Neural progenitor cell (in vitro differentiated cells): Measurements from ENCODE around the gene CAPZA1. TPM values are rescaled to one million over a fixed set of nuclear protein-coding genes. Genes with fewer than 3 reads are reported as not detected.

ENCODE experiments used
- DNase-seq: peaks from one replicate; pipeline ENCODE4 v3.0.0-alpha.2; 2016; ENCODE audit warnings: low spot score
- H2AFZ ChIP-seq: fragments of 200-600 bp; sonication (generic); replicated peaks from 2 replicates; pipeline ENCODE4 v1.6.1; 2016; ENCODE audit warnings: antibody characterized with exemption
- H3F3A ChIP-seq: fragments of 200-600 bp; sonication (generic); 2 replicates; pipeline ENCODE4 v1.6.1; 2016; ENCODE audit warnings: antibody characterized with exemption, low read depth
- H3K27ac ChIP-seq: fragments of 200-600 bp; sonication (generic); 2 replicates; pipeline ENCODE4 v1.5.1; 2016; ENCODE audit warnings: mild to moderate bottlenecking
- H3K27me3 ChIP-seq: fragments of 200-600 bp; sonication (generic); 2 replicates; pipeline ENCODE4 v1.6.1; 2016; ENCODE audit warnings: mild to moderate bottlenecking, moderate library complexity
- H3K36me3 ChIP-seq: fragments of 200-600 bp; sonication (generic); 2 replicates; pipeline ENCODE4 v1.5.1; 2016
- H3K4me1 ChIP-seq: fragments of 200-600 bp; sonication (generic); 2 replicates; pipeline ENCODE4 v1.6.1; 2016; ENCODE audit warnings: mixed run types
- H3K4me2 ChIP-seq: fragments of 200-600 bp; sonication (generic); 2 replicates; pipeline ENCODE4 v1.6.1; 2016
- H3K4me3 ChIP-seq: fragments of 200-600 bp; sonication (generic); 2 replicates; pipeline ENCODE4 v1.5.1; 2016
- H3K79me2 ChIP-seq: fragments of 200-600 bp; sonication (generic); 2 replicates; pipeline ENCODE4 v1.6.1; 2016; ENCODE audit warnings: low read depth
- H3K9ac ChIP-seq: fragments of 200-600 bp; sonication (generic); 2 replicates; pipeline ENCODE4 v1.6.1; 2016
- H3K9me3 ChIP-seq: fragments of 200-600 bp; sonication (generic); 2 replicates; pipeline ENCODE4 v1.5.1; 2016; ENCODE audit warnings: low read depth
- H4K20me1 ChIP-seq: fragments of 200-600 bp; sonication (generic); 2 replicates; pipeline ENCODE4 v1.6.1; 2016; ENCODE audit warnings: low read depth
- H3K27ac Mint-ChIP-seq: 3 replicates; pipeline ENCODE4 v1.8.0; 2021; ENCODE audit warnings: mixed read lengths
- H3K27me3 Mint-ChIP-seq: 2 replicates; pipeline ENCODE4 v1.8.0; 2022; ENCODE audit warnings: low read depth, mild to moderate bottlenecking, inconsistent platforms, moderate library complexity, mixed read lengths; ENCODE audit not compliant: insufficient read depth
- H3K36me3 Mint-ChIP-seq: 3 replicates; pipeline ENCODE4 v1.8.0; 2021; ENCODE audit warnings: mixed read lengths
- H3K4me1 Mint-ChIP-seq: 3 replicates; pipeline ENCODE4 v1.8.0; 2021; ENCODE audit warnings: mixed read lengths
- H3K4me3 Mint-ChIP-seq: 3 replicates; pipeline ENCODE4 v1.8.0; 2021; ENCODE audit warnings: mild to moderate bottlenecking, moderate library complexity, mixed read lengths
- H3K9me3 Mint-ChIP-seq: 3 replicates; pipeline ENCODE4 v1.8.0; 2020; ENCODE audit warnings: mixed read lengths
- EZH2 ChIP-seq: fragments of 200-600 bp; sonication (generic); IDR thresholded peaks from 2 replicates; pipeline ENCODE4 v1.6.1; 2017; ENCODE audit warnings: antibody characterized with exemption, mild to moderate bottlenecking, moderate library complexity
- EZH2phosphoT487 ChIP-seq: fragments of 200-600 bp; sonication (generic); IDR thresholded peaks from 2 replicates; pipeline ENCODE4 v1.6.1; 2017; ENCODE audit warnings: antibody characterized with exemption
- total RNA-seq: library from RNA; depleted of rRNA; stranded (reverse); fragments of >200 nt; gene quantifications from 2 replicates; pipeline ENCODE4 v1.2.3, GENCODE V29; 2015; ENCODE audit warnings: low replicate concordance
- TF ChIP-seq, protein P1 (sequence below): fragments of 200-600 bp; sonication (generic); IDR thresholded peaks from 2 replicates; pipeline ENCODE4 v1.5.1; 2017; ENCODE audit warnings: antibody characterized with exemption, mild to moderate bottlenecking

Gene CAPZA1
- total RNA-seq, 1 donor from 2014 or later, result 218 TPM

DNA sequence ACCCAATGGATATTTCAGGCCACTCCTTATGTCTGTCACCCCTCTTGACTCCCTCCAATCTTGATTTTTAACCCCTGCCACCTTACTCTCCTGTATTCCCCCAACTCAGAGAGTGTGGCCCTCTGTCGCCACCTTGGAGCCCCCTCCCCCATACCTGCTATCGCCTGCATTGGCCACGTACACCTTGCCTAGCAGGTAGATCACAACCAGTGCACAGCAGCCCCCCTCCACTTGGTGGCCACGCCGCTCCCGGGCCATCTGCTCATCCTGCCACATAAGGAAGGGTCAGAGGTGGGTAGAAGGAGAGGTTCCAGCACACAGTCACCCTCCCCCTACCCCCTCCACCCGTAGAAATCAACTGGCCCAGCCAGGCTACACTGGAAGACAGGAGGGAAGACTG, 92.6 kb downstream of the CAPZA1 start:
- Histone ChIP-seq H3K4me1 (peaks cover 28% of the 10 kb centered on the region), H3K9me3 (no peaks in the 10 kb centered on the region), H3K27me3 (peaks cover 78% of the 10 kb centered on the region), H3F3A (peaks cover 17% of the 10 kb centered on the region), H4K20me1 (peaks cover 15% of the 10 kb centered on the region), H3K4me2 (no peak overlapping the region), H3K79me2 (no peaks in the 10 kb centered on the region), H3K36me3 (no peaks in the 10 kb centered on the region), H3K27ac (no peak overlapping the region), H3K9ac (no peak overlapping the region), H2AFZ (no peak overlapping the region), H3K4me3 (no peak overlapping the region)
- H3K36me3 Mint-ChIP-seq, result peaks cover 4% of the 10 kb centered on the region
- no peak overlapping the region for H3K4me3 Mint-ChIP-seq
- H3K27ac Mint-ChIP-seq, result no peak overlapping the region
- peaks cover 33% of the 10 kb centered on the region for H3K27me3 Mint-ChIP-seq
- TF ChIP-seq EZH2phosphoT487 (no peak), EZH2 (no peak)
- TF ChIP-seq, protein P1, sequence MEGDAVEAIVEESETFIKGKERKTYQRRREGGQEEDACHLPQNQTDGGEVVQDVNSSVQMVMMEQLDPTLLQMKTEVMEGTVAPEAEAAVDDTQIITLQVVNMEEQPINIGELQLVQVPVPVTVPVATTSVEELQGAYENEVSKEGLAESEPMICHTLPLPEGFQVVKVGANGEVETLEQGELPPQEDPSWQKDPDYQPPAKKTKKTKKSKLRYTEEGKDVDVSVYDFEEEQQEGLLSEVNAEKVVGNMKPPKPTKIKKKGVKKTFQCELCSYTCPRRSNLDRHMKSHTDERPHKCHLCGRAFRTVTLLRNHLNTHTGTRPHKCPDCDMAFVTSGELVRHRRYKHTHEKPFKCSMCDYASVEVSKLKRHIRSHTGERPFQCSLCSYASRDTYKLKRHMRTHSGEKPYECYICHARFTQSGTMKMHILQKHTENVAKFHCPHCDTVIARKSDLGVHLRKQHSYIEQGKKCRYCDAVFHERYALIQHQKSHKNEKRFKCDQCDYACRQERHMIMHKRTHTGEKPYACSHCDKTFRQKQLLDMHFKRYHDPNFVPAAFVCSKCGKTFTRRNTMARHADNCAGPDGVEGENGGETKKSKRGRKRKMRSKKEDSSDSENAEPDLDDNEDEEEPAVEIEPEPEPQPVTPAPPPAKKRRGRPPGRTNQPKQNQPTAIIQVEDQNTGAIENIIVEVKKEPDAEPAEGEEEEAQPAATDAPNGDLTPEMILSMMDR, result no peak
- peaks cover 23% of the 10 kb centered on the region for H3K4me1 Mint-ChIP-seq
- no peaks in the 10 kb centered on the region for H3K9me3 Mint-ChIP-seq
- DNase-seq, result no peak

DNA sequence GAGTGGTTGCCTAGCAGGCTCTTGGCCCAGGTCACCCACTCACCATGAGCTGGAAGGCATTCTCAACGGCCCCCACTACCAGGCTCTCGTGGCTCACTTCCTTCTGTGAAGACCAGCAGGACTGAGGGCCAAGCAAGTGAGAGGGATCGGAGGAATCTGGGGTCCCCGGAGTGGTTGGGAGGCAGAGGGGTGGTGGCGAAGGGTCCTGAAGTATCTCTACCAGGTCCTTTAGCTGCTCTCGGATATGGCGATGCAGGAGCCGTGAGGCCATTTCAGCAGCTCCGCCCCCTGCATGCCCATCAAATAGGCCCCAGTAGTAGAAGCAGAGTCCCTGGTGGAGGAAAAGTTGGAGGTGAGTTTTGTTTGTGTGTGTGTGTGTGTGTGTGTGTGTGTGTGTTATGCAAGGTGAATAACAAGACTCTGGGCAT, 93.1 kb downstream of the CAPZA1 start:
- peaks cover 33% of the 10 kb centered on the region for H3K27me3 Mint-ChIP-seq
- H3K36me3 Mint-ChIP-seq, result peaks cover 4% of the 10 kb centered on the region
- H3K4me3 ChIP-seq, result no peak overlapping the region
- peaks cover 15% of the 10 kb centered on the region for H4K20me1 ChIP-seq
- H3K4me1 ChIP-seq, result peaks cover 27% of the 10 kb centered on the region
- H3K9ac ChIP-seq, result no peak overlapping the region
- H3K9me3 ChIP-seq, result no peaks in the 10 kb centered on the region
- H3K27ac Mint-ChIP-seq, result no peak overlapping the region
- H3K27me3 ChIP-seq, result peaks cover 77% of the 10 kb centered on the region
- H3K4me3 Mint-ChIP-seq, result peak overlapping the region; percentile 75
- no peak overlapping the region for H3K4me2 ChIP-seq
- H3K27ac ChIP-seq, result no peak overlapping the region
- no peak for DNase-seq
- no peaks in the 10 kb centered on the region for H3K9me3 Mint-ChIP-seq
- H3K4me1 Mint-ChIP-seq, result peaks cover 20% of the 10 kb centered on the region
- H2AFZ ChIP-seq, result no peak overlapping the region
- TF ChIP-seq EZH2 (no peak), EZH2phosphoT487 (no peak)
- TF ChIP-seq, protein P1, result no peak
- no peaks in the 10 kb centered on the region for H3K36me3 ChIP-seq
- no peaks in the 10 kb centered on the region for H3K79me2 ChIP-seq
- peaks cover 16% of the 10 kb centered on the region for H3F3A ChIP-seq

DNA sequence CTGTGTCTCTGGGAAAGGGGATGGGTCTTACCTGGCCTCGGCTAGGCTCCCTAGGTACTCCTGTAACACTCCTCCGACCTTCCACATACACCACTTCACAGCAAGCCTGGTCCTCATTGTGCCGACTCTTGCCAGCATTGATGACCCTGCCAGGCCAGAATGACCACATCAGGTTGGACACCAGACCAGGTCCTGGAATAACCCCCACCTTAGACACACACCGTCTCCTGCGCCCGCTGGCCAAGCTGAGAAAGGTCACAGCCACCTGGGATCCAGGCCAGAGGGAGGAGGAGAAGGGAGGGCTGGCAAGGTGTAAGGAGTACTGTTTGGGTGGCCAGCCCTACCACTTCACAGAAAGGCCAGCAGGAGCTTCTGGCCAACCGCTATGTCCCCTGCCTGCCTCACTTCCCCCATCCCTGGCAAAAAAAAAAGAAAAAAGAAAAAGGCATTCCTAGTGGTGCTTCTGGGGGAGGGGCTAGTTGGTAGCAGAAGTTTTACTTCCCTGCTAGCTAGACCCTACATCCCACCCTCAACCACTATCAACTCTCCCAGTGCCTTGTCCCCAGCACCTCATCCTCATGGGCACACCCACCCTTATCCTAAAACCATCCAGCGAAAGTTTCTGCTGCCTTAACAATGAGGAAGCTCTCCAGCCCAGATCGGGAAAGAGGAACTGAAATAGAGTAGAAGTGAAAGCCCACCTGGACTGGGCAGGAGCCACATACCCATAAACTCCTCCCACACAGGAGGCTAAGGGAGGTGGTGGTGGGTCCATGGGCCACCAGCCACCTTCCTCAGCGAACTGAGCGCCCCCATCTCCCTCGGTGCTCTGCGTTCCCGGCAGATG, 94.1 kb downstream of the CAPZA1 start:
- H3F3A ChIP-seq, result peaks cover 14% of the 10 kb centered on the region
- peak overlapping the region; percentile 60 for H3K4me3 ChIP-seq
- H3K79me2 ChIP-seq, result no peaks in the 10 kb centered on the region
- H3K4me2 ChIP-seq, result peak overlapping the region; percentile 91
- Mint-ChIP-seq H3K27ac (no peak overlapping the region), H3K36me3 (peaks cover 4% of the 10 kb centered on the region), H3K4me1 (peaks cover 18% of the 10 kb centered on the region), H3K4me3 (peak overlapping the region; percentile 89), H3K9me3 (no peaks in the 10 kb centered on the region), H3K27me3 (peaks cover 30% of the 10 kb centered on the region)
- H3K9ac ChIP-seq, result no peak overlapping the region
- peaks cover 15% of the 10 kb centered on the region for H4K20me1 ChIP-seq
- TF ChIP-seq EZH2phosphoT487, result no peak
- TF ChIP-seq EZH2, result no peak
- TF ChIP-seq, protein P1, result no peak
- H3K27ac ChIP-seq, result no peak overlapping the region
- no peaks in the 10 kb centered on the region for H3K9me3 ChIP-seq
- DNase-seq, result peak; percentile 28
- H3K27me3 ChIP-seq, result peaks cover 77% of the 10 kb centered on the region
- peak overlapping the region; percentile 52 for H2AFZ ChIP-seq
- H3K36me3 ChIP-seq, result no peaks in the 10 kb centered on the region
- peaks cover 25% of the 10 kb centered on the region for H3K4me1 ChIP-seq
